Right lobe of liver (tissue), 4 donors: ENCODE results near the gene OTOGL.

Experiments used
- CTCF ChIP-seq, 4 donors: fragments of 200-600 bp in 3 of 4; fragments of 450-650 bp in 1 of 4; IDR thresholded peaks; one replicate each; pipeline versions ENCODE4 v1.5.1 to v1.8.0; 2016 to 2022; ENCODE audit warnings: antibody characterized with exemption in 4 of 4, mild to moderate bottlenecking in 2 of 4
- POLR2A ChIP-seq: fragments of 450-650 bp; IDR thresholded peaks from one replicate; pipeline ENCODE4 v1.6.1; 2017; ENCODE audit warnings: antibody characterized with exemption, mild to moderate bottlenecking
- donor health status: DM: no; HTN: no; CAD: no.
- donor health status: DM: no; HTN: no; CAD: no.
- donor health status: DM: no; HTN: yes; CAD: no.

GRCh38 chr12:80217011-80217535 lies 117.7 kb downstream of the OTOGL start:
- TF ChIP-seq CTCF (IDR thresholded peaks at IDR 0.05) (no peak), POLR2A (no peak)
